Measurements from ENCODE around the gene FOXJ3. TPM values are rescaled to one million over a fixed set of nuclear protein-coding genes. Genes with fewer than 3 reads are reported as not detected.

FOXJ3 gene
- total and polyA plus RNA-seq, 8 donors: 6.8 to 25.5 (median 20.2) TPM

GRCh38 chr1:42239555-42239954, 95.5 kb downstream of the FOXJ3 start:
- no peak for ATAC-seq
- Histone ChIP-seq H3K4me1 (no peaks in the 10 kb centered on the region), H3K9me3 (no peaks in the 10 kb centered on the region), H3K27ac (no peak overlapping the region), H3K36me3 (no peaks in the 10 kb centered on the region), H3K4me3 (no peak overlapping the region), H3K27me3 (no peaks in the 10 kb centered on the region)
- FAIRE-seq: no peak
- 95 to 97% methylated on average over 1 of the region's 1 CpG for WGBS, 2 donors
- no peak for TF ChIP-seq CTCF (IDR thresholded peaks at IDR 0.05)
- DNase-seq: no peak
- intact Hi-C loops (cut with DNase I): no loop called here

GRCh38 chr1:42239041-42239440, 96.0 kb downstream of the FOXJ3 start:
- no peak overlapping the region for H3K27ac ChIP-seq
- intact Hi-C loops (cut with DNase I): no loop called here
- no peak overlapping the region for H3K4me3 ChIP-seq
- H3K36me3 ChIP-seq: no peaks in the 10 kb centered on the region
- H3K9me3 ChIP-seq: no peaks in the 10 kb centered on the region
- FAIRE-seq (no peak), DNase-seq (no peak), ATAC-seq (no peak)
- 0% methylated on average over 1 of the region's 1 CpG for WGBS, 2 donors
- TF ChIP-seq CTCF (IDR thresholded peaks at IDR 0.05): no peak
- H3K4me1 ChIP-seq: no peaks in the 10 kb centered on the region
- H3K27me3 ChIP-seq: no peaks in the 10 kb centered on the region

- 91 to 94% methylated on average over 7 of the region's 7 CpGs for WGBS, 2 donors
- Histone ChIP-seq H3K4me3 (no peak overlapping the region), H3K9me3 (no peaks in the 10 kb centered on the region), H3K36me3 (no peaks in the 10 kb centered on the region), H3K27ac (no peak overlapping the region), H3K27me3 (no peaks in the 10 kb centered on the region), H3K4me1 (no peaks in the 10 kb centered on the region)
- ATAC-seq (no peak), FAIRE-seq (no peak), DNase-seq (no peak)
- TF ChIP-seq CTCF (IDR thresholded peaks at IDR 0.05): no peak
- intact Hi-C loops (cut with DNase I): no loop called here
Measured at GRCh38 chr1:42231253-42231652, 103.8 kb downstream of the FOXJ3 start.

GRCh38 chr1:42228938-42229337, 106.1 kb downstream of the FOXJ3 start:
- intact Hi-C loops (cut with DNase I): no loop called here
- H3K9me3 ChIP-seq: no peaks in the 10 kb centered on the region
- no peaks in the 10 kb centered on the region for H3K27me3 ChIP-seq
- no peak for TF ChIP-seq CTCF (IDR thresholded peaks at IDR 0.05)
- ATAC-seq (no peak), FAIRE-seq (no peak), DNase-seq (no peak)
- 89 to 92% methylated on average over 6 of the region's 6 CpGs for WGBS, 2 donors
- H3K27ac ChIP-seq: no peak overlapping the region
- no peaks in the 10 kb centered on the region for H3K4me1 ChIP-seq
- H3K4me3 ChIP-seq: no peak overlapping the region
- no peaks in the 10 kb centered on the region for H3K36me3 ChIP-seq

- H3K9me3 ChIP-seq: no peaks in the 10 kb centered on the region
- H3K36me3 ChIP-seq: no peaks in the 10 kb centered on the region
- DNase-seq (no peak), FAIRE-seq (no peak), ATAC-seq (no peak)
- H3K4me1 ChIP-seq: no peaks in the 10 kb centered on the region
- 93% methylated on average over 1 of the region's 1 CpG for WGBS, 2 donors
- H3K27me3 ChIP-seq: no peaks in the 10 kb centered on the region
- no peak overlapping the region for H3K4me3 ChIP-seq
- TF ChIP-seq CTCF (IDR thresholded peaks at IDR 0.05): no peak
- H3K27ac ChIP-seq: no peak overlapping the region
- intact Hi-C loops (cut with DNase I): no loop called here
Measured at GRCh38 chr1:42223036-42223435, 112.0 kb downstream of the FOXJ3 start.
